ENCODE measurements around the gene RAB11FIP4.
"Not testable (repeated sequence)": the region's sequence is repeated elsewhere in the genome, so short reads cannot be mapped to it uniquely, and the experiment has no call there.

RAB11FIP4 gene, protein sequence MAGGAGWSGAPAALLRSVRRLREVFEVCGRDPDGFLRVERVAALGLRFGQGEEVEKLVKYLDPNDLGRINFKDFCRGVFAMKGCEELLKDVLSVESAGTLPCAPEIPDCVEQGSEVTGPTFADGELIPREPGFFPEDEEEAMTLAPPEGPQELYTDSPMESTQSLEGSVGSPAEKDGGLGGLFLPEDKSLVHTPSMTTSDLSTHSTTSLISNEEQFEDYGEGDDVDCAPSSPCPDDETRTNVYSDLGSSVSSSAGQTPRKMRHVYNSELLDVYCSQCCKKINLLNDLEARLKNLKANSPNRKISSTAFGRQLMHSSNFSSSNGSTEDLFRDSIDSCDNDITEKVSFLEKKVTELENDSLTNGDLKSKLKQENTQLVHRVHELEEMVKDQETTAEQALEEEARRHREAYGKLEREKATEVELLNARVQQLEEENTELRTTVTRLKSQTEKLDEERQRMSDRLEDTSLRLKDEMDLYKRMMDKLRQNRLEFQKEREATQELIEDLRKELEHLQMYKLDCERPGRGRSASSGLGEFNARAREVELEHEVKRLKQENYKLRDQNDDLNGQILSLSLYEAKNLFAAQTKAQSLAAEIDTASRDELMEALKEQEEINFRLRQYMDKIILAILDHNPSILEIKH

DNA sequence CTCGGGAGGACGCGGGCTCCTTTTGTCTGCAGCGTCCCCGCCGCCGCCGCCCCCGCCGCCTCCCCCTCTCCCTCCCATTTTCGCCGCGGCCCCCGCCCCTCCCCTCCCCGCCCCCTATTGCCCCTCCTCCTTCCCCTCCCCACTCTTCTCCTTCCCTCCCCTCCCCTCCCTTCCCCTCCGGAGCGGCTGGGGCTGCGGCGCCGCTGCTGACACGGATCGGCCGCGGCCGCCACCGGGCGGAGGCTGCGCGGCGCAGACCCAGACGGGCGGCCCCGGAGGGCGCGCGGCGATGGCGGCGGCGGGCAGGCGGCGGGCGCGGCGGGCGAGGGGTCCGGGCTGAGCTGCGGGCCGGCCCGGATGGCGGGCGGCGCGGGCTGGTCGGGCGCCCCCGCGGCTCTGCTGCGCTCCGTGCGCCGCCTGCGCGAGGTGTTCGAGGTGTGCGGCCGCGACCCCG is at the start of gene RAB11FIP4:
Gene RAB11FIP4 (plus strand): TSS at position 180 of the 454 bp plus-strand sequence. CDS start 178 bp downstream, at position 358.
- H3K36me3 ChIP-seq = no peaks in the 10 kb centered on the region; the same call in 1 of the 2 replicates
- DNase-seq = peak; percentile 66

DNA sequence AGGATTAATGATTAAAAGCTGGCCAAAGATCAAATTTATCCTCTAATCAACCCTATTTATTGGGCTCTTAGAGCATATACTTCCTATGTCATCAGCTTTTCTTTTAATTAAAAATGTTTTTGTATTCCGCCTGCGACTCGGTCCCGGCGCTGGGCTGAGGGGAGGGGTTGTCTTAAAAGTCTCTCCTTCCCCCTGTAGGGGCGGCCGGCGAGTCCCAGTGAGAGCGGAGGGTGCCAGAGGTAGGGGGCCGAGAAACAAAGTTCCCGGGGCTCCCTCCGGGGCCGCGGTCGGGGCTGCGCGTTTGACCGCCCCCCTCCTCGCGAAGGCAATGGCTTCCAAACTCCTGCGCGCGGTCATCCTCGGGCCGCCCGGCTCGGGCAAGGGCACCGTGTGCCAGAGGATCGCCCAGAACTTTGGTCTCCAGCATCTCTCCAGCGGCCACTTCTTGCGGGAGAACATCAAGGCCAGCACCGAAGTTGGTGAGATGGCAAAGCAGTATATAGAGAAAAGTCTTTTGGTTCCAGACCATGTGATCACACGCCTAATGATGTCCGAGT is 46.2 kb upstream of the RAB11FIP4 start:
- H3K27me3 ChIP-seq (ENCODE audit: insufficient read depth, low read depth, severe bottlenecking); H3K27ac ChIP-seq; H3K4me3 ChIP-seq (ENCODE audit: low read depth, low read length); DNase-seq; H3K9me3 ChIP-seq (ENCODE audit: severe bottlenecking): not testable (repeated sequence)
- peaks cover 44% of the 10 kb centered on the region for H3K36me3 ChIP-seq

More for the DNA sequence above, at the start of gene RAB11FIP4:
- H3K27me3 ChIP-seq (ENCODE audit: insufficient read depth, low read depth, severe bottlenecking) = no peaks in the 10 kb centered on the region
- peak within 1 kb of the TSS; percentile 81 for H3K4me3 ChIP-seq (ENCODE audit: low read depth, low read length)
- H3K27ac ChIP-seq = peak within 1 kb of the TSS; percentile 43
- TF ChIP-seq CTCF (IDR thresholded peaks at IDR 0.05; ENCODE audit: low read depth, low read length) = no peak
- no peaks in the 10 kb centered on the region for H3K9me3 ChIP-seq (ENCODE audit: severe bottlenecking)

- no peak for DNase-seq
- TF ChIP-seq CTCF (IDR thresholded peaks at IDR 0.05; ENCODE audit: low read depth, low read length) = no peak
- Histone ChIP-seq H3K27ac (no peak overlapping the region), H3K27me3 (ENCODE audit: insufficient read depth, low read depth, severe bottlenecking) (no peaks in the 10 kb centered on the region), H3K36me3 (peaks cover 39% of the 10 kb centered on the region), H3K4me3 (ENCODE audit: low read depth, low read length) (no peak overlapping the region), H3K9me3 (ENCODE audit: severe bottlenecking) (no peaks in the 10 kb centered on the region)
Observed at GRCh38 chr17:31349454-31349853, 42.0 kb upstream of the RAB11FIP4 start.

DNA sequence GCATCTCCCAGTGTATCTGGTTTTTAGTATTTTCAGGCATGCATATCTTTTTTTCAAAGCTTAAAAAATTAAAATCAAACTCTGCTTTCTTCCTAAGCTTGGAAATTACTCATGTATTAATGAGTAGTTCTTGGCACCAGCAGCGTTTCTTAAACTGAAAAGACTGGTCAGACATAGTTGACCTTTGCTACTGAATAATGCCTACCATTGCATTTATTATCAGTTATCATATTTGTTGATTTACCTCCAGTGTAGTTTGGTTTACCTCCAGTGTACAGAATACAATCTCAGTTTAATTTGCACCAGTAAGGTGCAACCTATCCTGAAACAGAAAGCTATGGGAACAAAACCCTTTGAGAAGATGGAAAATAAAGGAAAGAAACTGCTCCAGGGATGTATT is 35.5 kb upstream of the RAB11FIP4 start:
- H3K9me3 ChIP-seq (ENCODE audit: severe bottlenecking) = no peaks in the 10 kb centered on the region
- no peak overlapping the region for H3K4me3 ChIP-seq (ENCODE audit: low read depth, low read length)
- DNase-seq = no peak
- TF ChIP-seq CTCF (IDR thresholded peaks at IDR 0.05; ENCODE audit: low read depth, low read length) = no peak
- H3K27me3 ChIP-seq (ENCODE audit: insufficient read depth, low read depth, severe bottlenecking) = no peaks in the 10 kb centered on the region
- H3K36me3 ChIP-seq = peaks cover 47% of the 10 kb centered on the region
- no peak overlapping the region for H3K27ac ChIP-seq

DNA sequence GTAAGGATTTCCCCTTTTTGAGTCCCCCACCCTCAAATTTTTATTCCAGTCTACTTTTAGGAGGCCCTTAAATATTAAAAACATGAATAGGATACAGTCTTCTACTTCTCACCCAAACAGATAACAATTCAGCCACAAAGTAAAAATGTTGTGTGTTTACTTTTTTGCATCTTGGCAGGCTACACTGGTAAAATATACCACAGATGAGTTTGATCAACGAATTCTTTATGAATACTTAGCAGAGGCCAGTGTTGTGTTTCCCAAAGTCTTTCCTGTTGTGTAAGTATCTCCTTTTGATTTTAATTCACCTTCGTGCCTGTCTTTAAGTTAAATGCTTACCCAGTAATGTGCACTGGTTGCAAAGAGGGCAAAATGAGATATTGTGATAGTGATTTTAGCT is 34.4 kb upstream of the RAB11FIP4 start:
- peaks cover 49% of the 10 kb centered on the region for H3K36me3 ChIP-seq
- no peak for TF ChIP-seq CTCF (IDR thresholded peaks at IDR 0.05; ENCODE audit: low read depth, low read length)
- no peak overlapping the region for H3K27ac ChIP-seq
- no peak overlapping the region for H3K4me3 ChIP-seq (ENCODE audit: low read depth, low read length)
- no peaks in the 10 kb centered on the region for H3K9me3 ChIP-seq (ENCODE audit: severe bottlenecking)
- DNase-seq = no peak
- H3K27me3 ChIP-seq (ENCODE audit: insufficient read depth, low read depth, severe bottlenecking) = no peaks in the 10 kb centered on the region

DNA sequence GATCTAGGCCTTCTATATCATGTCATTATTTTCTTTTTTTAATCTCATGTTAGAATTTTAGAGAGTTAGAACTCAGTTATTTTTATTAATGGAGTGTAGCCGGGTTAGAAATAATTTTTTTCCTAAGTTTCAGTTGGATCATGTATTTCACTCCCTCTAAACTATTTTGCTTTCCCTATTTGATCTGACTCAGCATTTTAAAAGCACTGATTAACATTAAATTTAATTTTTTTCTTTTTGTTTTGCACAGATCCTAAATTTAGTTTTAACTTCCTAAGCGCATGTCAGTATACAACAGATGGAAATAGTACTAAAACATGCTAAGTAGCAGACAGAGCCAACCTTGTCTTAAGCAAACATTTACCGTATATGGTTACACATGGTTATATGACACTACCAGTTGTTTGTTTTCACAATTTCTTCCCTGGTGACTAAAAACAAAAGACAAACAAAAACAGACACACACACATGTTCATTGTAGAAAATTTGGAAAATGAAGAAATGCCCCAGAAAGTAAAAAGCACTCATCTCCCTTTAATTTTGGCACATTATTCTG is 33.6 kb upstream of the RAB11FIP4 start:
- Histone ChIP-seq H3K27ac (no peak overlapping the region), H3K36me3 (peaks cover 43% of the 10 kb centered on the region), H3K4me3 (ENCODE audit: low read depth, low read length) (no peak overlapping the region), H3K27me3 (ENCODE audit: insufficient read depth, low read depth, severe bottlenecking) (no peaks in the 10 kb centered on the region), H3K9me3 (ENCODE audit: severe bottlenecking) (no peaks in the 10 kb centered on the region)
- DNase-seq = no peak
- no peak for TF ChIP-seq CTCF (IDR thresholded peaks at IDR 0.05; ENCODE audit: low read depth, low read length)

Measured in WERI-Rb-1 (cell line).